CD14-positive monocyte (primary cell): Measurements from ENCODE around the gene NPFFR1. TPM values are rescaled to one million over a fixed set of nuclear protein-coding genes. Genes with fewer than 3 reads are reported as not detected.

ENCODE experiments used
- DNase-seq, 3 donors: peaks; one replicate each; pipeline ENCODE4 v3.0.0-alpha.2; 2011 to 2022
- H2AFZ ChIP-seq: 2 replicates; pipeline ENCODE4 v1.6.0; 2012; ENCODE audit warnings: mild to moderate bottlenecking, low read depth, low read length, inconsistent platforms; ENCODE audit not compliant: insufficient read depth, poor library complexity, severe bottlenecking
- H3K27ac ChIP-seq, 2 donors: 1 replicate in 1 of 2; 2 replicates in 1 of 2; pipeline ENCODE4 v1.5.1; 2012 to 2013; ENCODE audit warnings: low read length in 2 of 2, control low read depth in 1 of 2, inconsistent platforms in 1 of 2, low read depth in 1 of 2, mild to moderate bottlenecking in 1 of 2
- H3K27me3 ChIP-seq, 2 donors: one replicate each; pipeline versions ENCODE4 v1.6.0 to v1.6.1; 2011 to 2013; ENCODE audit warnings: low read length in 2 of 2; ENCODE audit not compliant: control insufficient read depth in 2 of 2, insufficient read depth in 2 of 2
- H3K36me3 ChIP-seq, 2 donors: replicated peaks in 1 of 2; 1 replicate in 1 of 2; 2 replicates in 1 of 2; pipeline versions ENCODE4 v1.5.1 to v1.6.1; 2012 to 2013; ENCODE audit warnings: low read length in 2 of 2, control low read depth in 1 of 2, inconsistent platforms in 1 of 2, mild to moderate bottlenecking in 1 of 2; ENCODE audit not compliant: insufficient read depth in 2 of 2, control insufficient read depth in 1 of 2
- H3K4me1 ChIP-seq, 2 donors: 1 replicate in 1 of 2; 2 replicates in 1 of 2; pipeline versions ENCODE4 v1.5.1 to v1.6.1; 2012 to 2013; ENCODE audit warnings: low read length in 2 of 2, control low read depth in 1 of 2, inconsistent platforms in 1 of 2, mild to moderate bottlenecking in 1 of 2, moderate library complexity in 1 of 2; ENCODE audit not compliant: insufficient read depth in 2 of 2, control insufficient read depth in 1 of 2
- H3K4me2 ChIP-seq: replicated peaks from 2 replicates; pipeline ENCODE3; 2012; ENCODE audit warnings: low read length, moderate library complexity, mild to moderate bottlenecking; ENCODE audit not compliant: poor library complexity, severe bottlenecking; ENCODE audit errors: extremely low read depth
- H3K4me3 ChIP-seq, 3 experiments: fragments of 200-600 bp in 1 of 3; sonication (generic) in 1 of 3; replicated peaks in 1 of 3; 1 replicate in 2 of 3; 2 replicates in 1 of 3; pipeline ENCODE4 v1.5.1; 2011 to 2013; ENCODE audit warnings: low read length in 3 of 3, mild to moderate bottlenecking in 3 of 3, control low read depth in 2 of 3, low read depth in 2 of 3, inconsistent platforms in 1 of 3, moderate library complexity in 1 of 3
- H3K79me2 ChIP-seq: 2 replicates; pipeline ENCODE4 v1.6.0; 2012; ENCODE audit warnings: mild to moderate bottlenecking, control low read depth, inconsistent platforms, low read length, moderate library complexity; ENCODE audit not compliant: insufficient read depth
- H3K9ac ChIP-seq: 2 replicates; pipeline ENCODE4 v1.6.0; 2017; ENCODE audit warnings: low read length, mild to moderate bottlenecking; ENCODE audit not compliant: insufficient read depth, poor library complexity, severe bottlenecking
- H3K9me3 ChIP-seq, 2 donors: replicated peaks in 1 of 2; 1 replicate in 1 of 2; 2 replicates in 1 of 2; pipeline versions ENCODE4 v1.5.1 to v1.6.1; 2012 to 2013; ENCODE audit warnings: low read length in 2 of 2, control low read depth in 1 of 2; ENCODE audit not compliant: control insufficient read depth in 1 of 2, insufficient read depth in 1 of 2
- H4K20me1 ChIP-seq: 2 replicates; pipeline ENCODE4 v1.6.0; 2012; ENCODE audit warnings: mild to moderate bottlenecking, low read length, control low read depth, moderate library complexity; ENCODE audit not compliant: insufficient read depth
- H3K27ac Mint-ChIP-seq, 7 donors: one replicate each; pipeline ENCODE4 v1.8.0; 2020; ENCODE audit warnings: mild to moderate bottlenecking in 7 of 7, mixed read lengths in 7 of 7, moderate library complexity in 6 of 7, inconsistent platforms in 2 of 7
- H3K27me3 Mint-ChIP-seq, 3 donors: one replicate each; pipeline ENCODE4 v1.8.0; 2021 to 2022; ENCODE audit warnings: low read depth in 3 of 3, mild to moderate bottlenecking in 3 of 3, mixed read lengths in 3 of 3, moderate library complexity in 3 of 3, inconsistent platforms in 1 of 3
- H3K36me3 Mint-ChIP-seq, 2 donors: one replicate each; pipeline ENCODE4 v1.8.0; 2020; ENCODE audit warnings: mixed read lengths in 2 of 2, inconsistent platforms in 1 of 2, mild to moderate bottlenecking in 1 of 2
- H3K4me1 Mint-ChIP-seq: one replicate; pipeline ENCODE4 v1.8.0; 2020; ENCODE audit warnings: mild to moderate bottlenecking, mixed read lengths
- H3K4me3 Mint-ChIP-seq, 2 donors: one replicate each; pipeline ENCODE4 v1.8.0; 2020; ENCODE audit warnings: mild to moderate bottlenecking in 2 of 2, mixed read lengths in 2 of 2, moderate library complexity in 1 of 2
- H3K9me3 Mint-ChIP-seq, 7 donors: one replicate each; pipeline ENCODE4 v1.8.0; 2020 to 2022; ENCODE audit warnings: mixed read lengths in 7 of 7, mild to moderate bottlenecking in 6 of 7, moderate library complexity in 6 of 7, inconsistent platforms in 2 of 7
- WGBS: methylation state at CpG from one replicate; pipeline ENCODE4 v1.1.5; 2013; ENCODE audit warnings: missing lambda C conversion rate; ENCODE audit not compliant: insufficient coverage; 5-methylcytosine and 5-hydroxymethylcytosine counted together
- intact Hi-C, 2 donors: fragments of 100-400 bp; cut with micrococcal nuclease; formaldehyde crosslinking; loops; one replicate each; pipeline versions ENCODE4 v1.15.0 to v1.15.1; 2023
- polyA plus RNA-seq, 3 donors: library from polyadenylated mRNA; depleted of rRNA in 1 of 3; unstranded in 2 of 3; stranded (reverse) in 1 of 3; fragments of 300-500 nt in 2 of 3; fragments of >200 nt in 1 of 3; fragmentation: Illumina TruSeq in 2 of 3; gene quantifications; 1 replicate in 2 of 3; 2 replicates in 1 of 3; pipeline ENCODE4 v1.2.3, GENCODE V29; 2012 to 2021
- TF ChIP-seq, protein P1 (sequence below): fragments of 200-600 bp; IDR thresholded peaks from one replicate; pipeline ENCODE4 v1.8.0; 2022; ENCODE audit warnings: antibody characterized with exemption, mild to moderate bottlenecking

Gene NPFFR1
- polyA plus RNA-seq, 3 donors: 0.03 TPM; not detected in 2

DNA sequence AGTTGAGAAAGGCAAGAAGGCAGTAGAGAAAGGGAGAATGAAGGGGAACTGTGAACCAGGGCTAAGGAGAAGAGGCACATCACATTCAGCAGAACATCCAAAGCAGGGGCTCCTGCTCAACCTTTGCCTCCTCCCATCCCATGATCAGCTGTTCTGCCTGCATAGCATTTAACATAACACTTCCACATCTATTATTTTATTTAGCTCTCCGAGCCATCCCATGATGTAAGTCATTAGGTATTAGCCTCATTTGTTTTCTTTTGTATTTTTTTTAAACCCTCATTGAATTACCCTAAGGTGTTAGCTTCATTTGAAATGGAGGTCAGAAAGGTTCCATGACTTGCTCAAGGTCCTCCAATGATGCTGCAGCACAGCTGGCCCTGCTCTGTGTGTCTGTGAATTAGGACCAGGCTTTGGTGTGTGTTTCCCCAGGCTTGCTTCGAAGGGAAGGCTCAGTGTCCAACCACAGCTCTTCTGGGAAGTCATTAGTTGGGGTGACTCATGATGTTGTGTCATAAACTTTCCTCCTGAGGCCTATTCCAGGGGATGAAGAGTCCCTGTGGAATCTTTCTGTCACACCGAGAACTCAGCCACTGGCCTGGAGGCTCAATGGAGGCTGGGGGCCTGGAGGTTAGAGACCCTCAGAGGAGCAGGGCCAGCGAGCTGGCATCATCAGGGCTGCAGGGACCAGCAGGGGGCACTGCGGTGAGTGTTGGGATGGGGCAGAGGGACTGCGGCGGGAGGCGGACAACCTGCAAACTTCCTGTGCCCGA is 16.5 kb downstream of the NPFFR1 start:
- no peak overlapping the region for H2AFZ ChIP-seq
- H3K36me3 ChIP-seq: no peaks in the 10 kb centered on the region
- Mint-ChIP-seq H3K27me3 (peaks cover 13 to 26% (median 16%) of the 10 kb centered on the region in 3 donors), H3K36me3 (peaks cover 0 to 3% of the 10 kb centered on the region in 2 donors), H3K9me3 (peaks cover 0 to 3% (median 0%) of the 10 kb centered on the region in 7 donors), H3K4me3 (peak overlapping the region in 1 of 2 donors; percentile 70), H3K4me1 (peaks cover 13% of the 10 kb centered on the region), H3K27ac (peak overlapping the region in 4 of 7 donors; percentile 35 to 82 (median 50))
- intact Hi-C loops: no loop called here
- no peaks in the 10 kb centered on the region for H4K20me1 ChIP-seq
- H3K27me3 ChIP-seq: peaks cover 0 to 4% of the 10 kb centered on the region in 2 donors
- H3K79me2 ChIP-seq: no peaks in the 10 kb centered on the region
- H3K4me2 ChIP-seq: no peak overlapping the region
- H3K9me3 ChIP-seq: no peaks in the 10 kb centered on the region
- H3K27ac ChIP-seq: no peak overlapping the region
- peaks cover 9 to 16% of the 10 kb centered on the region in 2 donors for H3K4me1 ChIP-seq
- H3K9ac ChIP-seq: no peak overlapping the region
- TF ChIP-seq, protein P1, sequence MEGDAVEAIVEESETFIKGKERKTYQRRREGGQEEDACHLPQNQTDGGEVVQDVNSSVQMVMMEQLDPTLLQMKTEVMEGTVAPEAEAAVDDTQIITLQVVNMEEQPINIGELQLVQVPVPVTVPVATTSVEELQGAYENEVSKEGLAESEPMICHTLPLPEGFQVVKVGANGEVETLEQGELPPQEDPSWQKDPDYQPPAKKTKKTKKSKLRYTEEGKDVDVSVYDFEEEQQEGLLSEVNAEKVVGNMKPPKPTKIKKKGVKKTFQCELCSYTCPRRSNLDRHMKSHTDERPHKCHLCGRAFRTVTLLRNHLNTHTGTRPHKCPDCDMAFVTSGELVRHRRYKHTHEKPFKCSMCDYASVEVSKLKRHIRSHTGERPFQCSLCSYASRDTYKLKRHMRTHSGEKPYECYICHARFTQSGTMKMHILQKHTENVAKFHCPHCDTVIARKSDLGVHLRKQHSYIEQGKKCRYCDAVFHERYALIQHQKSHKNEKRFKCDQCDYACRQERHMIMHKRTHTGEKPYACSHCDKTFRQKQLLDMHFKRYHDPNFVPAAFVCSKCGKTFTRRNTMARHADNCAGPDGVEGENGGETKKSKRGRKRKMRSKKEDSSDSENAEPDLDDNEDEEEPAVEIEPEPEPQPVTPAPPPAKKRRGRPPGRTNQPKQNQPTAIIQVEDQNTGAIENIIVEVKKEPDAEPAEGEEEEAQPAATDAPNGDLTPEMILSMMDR: peak; percentile 30
- 46% methylated on average over 3 of the region's 9 CpGs for WGBS
- H3K4me3 ChIP-seq: no peak overlapping the region
- DNase-seq: peak; percentile 53 to 89 (median 69)

- H3K4me1 Mint-ChIP-seq: peaks cover 11% of the 10 kb centered on the region
- H3K4me3 ChIP-seq: no peak overlapping the region
- no peak overlapping the region for H2AFZ ChIP-seq
- peaks cover 0 to under 1% of the 10 kb centered on the region in 2 donors for H3K9me3 ChIP-seq
- H4K20me1 ChIP-seq: no peaks in the 10 kb centered on the region
- TF ChIP-seq, protein P1: no peak
- H3K9ac ChIP-seq: no peak overlapping the region
- WGBS: 14% methylated on average over 1 of the region's 1 CpG
- peak overlapping the region in 1 of 2 donors; percentile 66 for H3K4me3 Mint-ChIP-seq
- peak overlapping the region in 1 of 7 donors; percentile 35 for H3K27ac Mint-ChIP-seq
- H3K4me1 ChIP-seq: peaks cover 9 to 15% of the 10 kb centered on the region in 2 donors
- no peaks in the 10 kb centered on the region for H3K36me3 ChIP-seq
- peaks cover under 1 to 4% (median 2%) of the 10 kb centered on the region in 7 donors for H3K9me3 Mint-ChIP-seq
- H3K36me3 Mint-ChIP-seq: peaks cover 0 to 3% of the 10 kb centered on the region in 2 donors
- no peak overlapping the region for H3K4me2 ChIP-seq
- peaks cover 11 to 24% (median 16%) of the 10 kb centered on the region in 3 donors for H3K27me3 Mint-ChIP-seq
- DNase-seq: no peak
- no peak overlapping the region for H3K27ac ChIP-seq
- no peaks in the 10 kb centered on the region for H3K79me2 ChIP-seq
- H3K27me3 ChIP-seq: peaks cover 0 to 4% of the 10 kb centered on the region in 2 donors
- intact Hi-C loops: no loop called here
Observed at GRCh38 chr10:70266701-70267100, 17.1 kb downstream of the NPFFR1 start.
